ENCODE data around the gene RABGAP1L.

RABGAP1L gene

DNA sequence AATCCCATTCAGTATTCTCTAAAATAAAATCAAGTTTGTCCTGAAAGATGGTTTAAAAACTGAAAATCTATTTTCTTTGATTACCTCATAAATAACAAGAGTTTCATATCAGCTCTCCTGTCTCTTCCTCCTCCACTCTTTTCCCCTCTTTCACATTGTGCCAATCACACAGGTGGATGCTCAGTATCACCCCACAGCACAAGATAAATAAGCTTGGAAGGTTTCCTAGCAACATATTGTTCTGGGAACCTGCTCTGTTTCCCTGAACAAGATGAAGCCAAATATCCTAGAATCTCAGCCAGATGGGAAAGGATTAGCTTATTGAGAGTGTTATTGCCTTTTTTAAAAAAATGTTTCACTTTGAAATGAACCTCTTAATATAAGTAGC, 794.7 kb downstream of the RABGAP1L start:
- no peak for DNase-seq

DNA sequence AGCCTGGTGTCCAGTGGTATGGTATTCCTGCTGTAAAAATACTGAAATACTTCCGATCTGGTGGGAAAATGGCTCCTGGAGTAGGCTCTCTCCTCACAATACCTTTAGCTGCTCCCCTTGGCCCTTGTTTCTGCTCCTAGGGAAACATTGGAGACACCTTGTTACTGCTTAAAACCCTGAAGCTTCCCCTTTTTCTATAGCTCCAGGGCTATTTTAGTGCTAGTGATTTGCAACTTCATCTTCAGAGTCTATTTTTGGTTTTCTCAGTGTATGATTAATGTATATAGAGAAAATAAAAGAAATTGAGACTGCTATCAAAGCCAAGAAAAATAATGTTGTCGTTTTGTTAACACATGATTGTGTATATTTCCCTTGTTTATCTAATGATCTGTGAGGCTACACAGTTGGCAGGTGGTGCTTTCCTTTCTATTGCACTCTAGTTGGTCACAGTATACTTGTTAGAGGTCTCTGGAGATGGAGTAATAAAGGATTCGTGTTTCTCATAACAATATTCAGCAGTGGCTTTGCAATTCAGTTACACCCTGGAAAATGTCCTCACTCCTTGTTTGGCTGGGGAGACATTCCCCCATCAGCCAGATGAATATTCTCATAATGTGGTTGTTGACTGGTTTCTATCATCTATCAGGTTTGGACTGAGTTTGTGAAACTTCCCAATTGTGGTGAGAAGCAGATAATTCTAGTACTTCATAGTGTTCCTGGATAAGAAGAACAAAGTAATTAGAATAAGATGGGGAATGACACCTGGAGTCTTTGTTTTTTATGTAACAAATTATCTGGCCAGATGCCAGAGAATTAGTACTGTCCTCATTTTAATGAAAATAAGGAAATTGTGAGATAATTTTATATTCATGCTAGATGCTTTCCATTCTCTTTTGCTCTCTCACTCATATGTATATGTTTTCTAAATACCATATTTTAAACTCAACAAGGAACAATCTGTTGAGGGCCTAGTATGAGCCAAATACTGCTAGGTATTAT, 795.6 kb downstream of the RABGAP1L start:
- DNase-seq: peak; percentile 36

DNA sequence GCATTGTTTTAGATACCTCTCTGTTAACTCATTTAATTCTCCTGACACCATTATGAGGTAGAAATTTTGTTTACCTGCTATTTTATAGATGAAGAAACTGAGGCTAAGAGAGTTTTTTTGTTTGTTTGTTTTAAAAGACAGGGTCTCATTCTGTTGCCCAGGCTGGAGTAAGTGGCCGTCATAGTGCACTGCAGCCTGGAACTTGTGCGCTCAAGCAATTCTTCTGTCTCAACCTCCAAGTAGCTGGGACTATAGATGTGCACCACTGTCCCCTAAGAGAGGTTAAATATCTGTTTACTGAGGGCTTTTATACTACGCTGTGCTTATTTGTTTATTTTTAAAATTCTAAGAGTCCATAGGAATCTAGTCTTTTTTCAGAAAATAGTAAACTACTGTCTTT, 796.8 kb downstream of the RABGAP1L start:
- no peak for DNase-seq

DNA sequence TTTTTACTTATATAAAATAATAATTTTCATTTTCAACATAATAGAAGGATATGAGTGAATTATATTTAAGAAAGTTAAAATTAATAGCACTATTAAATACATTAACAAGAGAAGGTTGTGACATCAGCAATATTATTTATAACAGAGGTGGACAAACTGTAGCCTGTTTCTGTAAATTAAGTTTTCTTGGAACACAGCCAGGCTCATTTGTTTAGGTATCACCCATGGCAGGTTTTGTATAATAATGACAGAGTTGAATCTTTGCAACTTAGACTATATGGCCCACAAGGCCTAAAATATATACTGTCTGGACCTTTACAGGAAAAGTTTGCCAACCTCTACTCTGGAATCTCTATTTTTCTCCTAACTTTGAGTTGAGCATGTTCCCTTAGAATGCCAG, 797.7 kb downstream of the RABGAP1L start:
- no peak for DNase-seq

DNA sequence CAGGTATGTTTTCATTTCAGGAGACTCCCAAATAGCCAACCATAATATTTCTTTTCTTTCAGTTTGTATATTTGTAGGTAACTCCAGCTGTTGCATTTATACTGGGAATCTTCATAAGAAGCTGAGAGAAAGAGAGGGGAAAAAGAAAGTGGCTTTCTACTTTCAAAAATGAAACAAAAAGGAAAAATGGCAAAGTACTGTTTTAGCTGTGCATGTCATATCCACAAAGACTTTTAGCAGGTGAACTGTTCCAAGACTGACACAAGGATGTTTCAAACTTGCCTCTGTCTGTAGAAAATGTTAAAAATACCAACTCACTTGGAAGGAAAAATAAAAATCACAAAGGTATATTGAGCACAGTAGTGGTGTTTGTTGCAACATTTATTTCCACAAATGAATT, 798.5 kb downstream of the RABGAP1L start:
- DNase-seq: no peak

DNA sequence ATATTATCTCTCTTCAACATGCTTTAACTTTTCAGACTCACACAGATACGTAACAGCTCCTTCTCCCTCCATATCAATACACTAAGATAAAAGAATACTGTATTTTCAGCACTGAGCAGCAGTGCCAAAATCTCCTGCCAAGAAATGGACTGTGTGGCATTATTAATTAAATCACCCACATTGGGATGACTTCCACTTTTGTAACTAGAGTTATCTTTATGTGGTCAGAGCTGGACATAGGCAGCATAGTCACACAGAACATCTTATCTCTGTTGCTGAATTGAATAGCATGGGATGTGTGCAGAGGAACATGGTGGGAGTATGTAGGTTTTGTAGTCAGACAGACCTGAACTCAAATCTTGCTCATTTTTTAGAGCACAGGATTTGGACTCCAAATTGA, 799.1 kb downstream of the RABGAP1L start:
- no peak for DNase-seq

DNA sequence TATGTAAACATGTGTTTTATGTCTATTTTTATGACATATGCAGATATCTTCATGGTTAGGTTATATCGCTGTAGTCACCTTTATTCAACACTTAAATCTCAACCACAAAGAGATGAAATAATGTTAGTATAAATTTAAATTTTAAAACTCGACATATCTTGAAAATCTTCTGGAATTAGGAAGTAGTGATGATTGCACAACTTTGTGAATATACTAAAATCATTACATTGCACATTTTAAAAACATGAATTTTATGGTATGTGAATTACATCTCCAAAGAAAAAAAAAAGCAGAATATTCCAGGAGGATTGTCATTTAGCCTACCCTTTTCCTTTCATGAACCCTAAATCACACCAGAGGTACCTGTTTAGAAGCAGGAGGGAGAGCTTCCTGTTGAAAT, 801.0 kb downstream of the RABGAP1L start:
- DNase-seq: no peak

DNA sequence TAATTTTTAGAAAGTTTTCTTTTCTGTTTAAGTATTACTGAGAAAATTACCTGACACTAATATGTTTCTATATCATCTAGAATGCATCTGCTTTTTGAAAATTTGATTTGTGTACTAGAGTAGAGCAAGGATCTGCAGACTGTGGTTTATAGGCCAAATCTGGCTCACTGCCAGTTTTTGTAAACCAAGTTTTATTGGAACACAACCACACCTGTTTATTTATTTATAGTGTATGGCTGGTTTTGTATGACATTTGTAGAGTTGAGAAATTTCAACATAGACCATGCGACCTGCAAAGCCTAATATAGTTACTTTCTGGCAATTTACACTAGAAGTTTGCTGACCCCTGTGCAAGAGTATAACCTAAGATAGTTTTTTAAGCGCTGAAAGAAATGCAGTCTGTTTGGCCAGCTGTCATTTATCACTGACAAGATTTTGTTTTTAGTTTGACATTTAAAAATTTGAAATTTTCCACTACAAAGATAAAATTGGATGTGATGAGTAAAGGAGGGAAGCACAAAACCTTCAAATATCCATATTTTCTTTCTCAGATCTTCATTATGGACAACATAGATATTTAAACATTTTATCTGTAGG, 804.3 kb downstream of the RABGAP1L start:
- DNase-seq: no peak

DNA sequence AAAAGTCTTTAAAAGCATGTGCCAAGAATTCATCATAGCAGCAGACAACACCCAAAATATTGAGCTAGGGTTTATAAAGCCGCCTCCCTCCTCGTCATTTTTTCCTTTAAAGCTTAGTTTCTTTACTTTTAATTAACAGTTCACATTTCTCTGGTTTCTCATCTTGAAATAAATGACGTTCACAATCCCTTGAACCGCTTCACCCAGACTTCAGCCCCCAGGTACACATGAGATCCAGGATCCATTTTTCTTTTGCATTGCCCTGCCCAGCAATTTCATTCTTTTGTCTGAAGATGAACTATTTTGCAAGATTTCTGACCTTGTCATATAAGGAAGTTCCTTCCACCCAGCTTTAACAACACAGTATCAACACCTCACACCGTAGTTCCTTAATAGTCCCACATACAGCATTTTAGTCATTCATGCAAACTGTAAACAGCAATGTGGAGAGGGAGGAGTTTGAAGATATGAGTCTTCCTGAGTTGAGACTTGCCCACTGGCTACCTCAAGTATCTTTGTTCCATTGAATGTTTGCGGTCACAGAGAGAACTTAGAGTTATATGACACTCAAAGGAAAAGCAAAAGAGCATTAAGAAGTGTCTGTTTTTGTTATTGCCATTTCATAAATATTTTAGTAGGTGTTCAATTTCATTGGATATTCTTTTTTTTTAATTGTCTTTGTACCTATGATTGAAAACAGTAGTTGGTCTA, 805.1 kb downstream of the RABGAP1L start:
- no peak for DNase-seq

DNA sequence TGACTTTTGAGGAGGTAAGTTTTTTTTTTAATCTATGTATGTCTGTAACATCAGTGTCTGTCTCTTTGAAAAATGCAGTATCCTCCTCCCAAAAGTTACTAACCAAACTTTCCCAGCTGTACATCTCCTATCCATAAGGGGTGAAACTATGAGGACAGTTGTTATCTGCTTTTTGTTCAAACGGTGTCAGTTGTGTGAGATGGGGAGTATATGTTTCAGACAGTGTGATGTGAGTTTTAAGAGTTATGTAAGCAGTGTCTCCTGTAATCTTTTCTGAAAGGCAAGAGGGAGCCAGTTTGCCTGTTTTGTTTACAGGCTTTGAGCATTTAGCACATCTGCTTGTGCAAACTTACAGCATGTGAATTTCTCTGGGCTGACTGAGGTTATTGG, 805.6 kb downstream of the RABGAP1L start:
- no peak for DNase-seq

DNA sequence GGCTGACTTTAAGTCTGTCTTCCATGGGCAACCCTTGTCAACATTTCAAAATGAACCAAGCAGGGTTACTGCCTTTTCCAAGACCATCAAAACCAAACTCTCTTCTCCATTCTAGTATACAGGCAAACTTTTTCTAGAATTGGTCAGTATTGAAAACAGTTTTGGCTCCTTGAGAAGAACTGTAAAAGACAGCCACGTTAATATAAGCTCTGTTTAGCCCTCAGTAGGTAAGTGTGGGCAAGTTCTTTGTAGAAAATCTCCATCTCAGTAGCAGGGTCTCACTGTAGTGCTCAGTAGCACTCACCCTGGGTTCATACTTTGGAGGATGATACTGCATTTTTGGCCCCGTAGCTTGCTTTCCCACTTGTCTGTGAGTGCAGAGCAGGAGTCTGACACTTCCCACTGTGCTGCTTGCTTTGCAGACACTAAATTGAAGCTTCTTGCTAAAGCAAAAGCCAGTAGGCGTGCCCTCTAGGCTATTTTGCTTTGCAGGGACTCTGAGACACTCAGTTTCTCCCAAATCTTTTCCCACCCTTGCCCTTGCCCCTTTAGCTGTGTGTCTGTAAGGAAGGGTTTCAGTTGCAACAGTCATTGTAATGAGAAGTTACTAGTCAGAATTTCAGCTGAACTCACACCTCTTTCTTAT, 806.2 kb downstream of the RABGAP1L start:
- DNase-seq: peak; percentile 28

DNA sequence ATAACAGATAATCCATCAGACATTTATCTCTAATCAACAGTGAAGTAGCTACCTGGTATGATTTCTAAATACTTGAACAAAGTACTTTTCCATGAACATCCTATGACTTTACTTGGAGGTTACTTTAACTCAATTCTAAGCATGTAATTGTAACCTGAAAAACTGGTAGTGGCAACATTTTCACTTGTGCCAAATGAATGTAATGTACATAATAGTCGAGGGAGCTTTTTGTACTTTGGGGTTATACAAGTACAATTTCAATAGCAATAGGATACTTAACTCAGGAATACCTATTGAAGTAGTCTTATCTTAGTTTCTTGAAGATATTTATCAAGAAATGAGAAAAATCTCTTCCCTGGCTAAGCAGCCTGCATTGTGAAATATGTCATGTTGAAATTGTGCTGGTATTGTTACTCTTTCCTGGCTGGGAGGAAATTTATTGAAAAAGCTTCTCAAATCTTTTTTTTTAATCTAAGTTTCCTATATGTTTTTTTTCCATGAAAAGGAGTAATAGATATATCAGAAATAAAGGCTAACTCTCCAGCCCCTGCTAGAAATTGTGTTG, 806.8 kb downstream of the RABGAP1L start:
- DNase-seq: no peak

DNA sequence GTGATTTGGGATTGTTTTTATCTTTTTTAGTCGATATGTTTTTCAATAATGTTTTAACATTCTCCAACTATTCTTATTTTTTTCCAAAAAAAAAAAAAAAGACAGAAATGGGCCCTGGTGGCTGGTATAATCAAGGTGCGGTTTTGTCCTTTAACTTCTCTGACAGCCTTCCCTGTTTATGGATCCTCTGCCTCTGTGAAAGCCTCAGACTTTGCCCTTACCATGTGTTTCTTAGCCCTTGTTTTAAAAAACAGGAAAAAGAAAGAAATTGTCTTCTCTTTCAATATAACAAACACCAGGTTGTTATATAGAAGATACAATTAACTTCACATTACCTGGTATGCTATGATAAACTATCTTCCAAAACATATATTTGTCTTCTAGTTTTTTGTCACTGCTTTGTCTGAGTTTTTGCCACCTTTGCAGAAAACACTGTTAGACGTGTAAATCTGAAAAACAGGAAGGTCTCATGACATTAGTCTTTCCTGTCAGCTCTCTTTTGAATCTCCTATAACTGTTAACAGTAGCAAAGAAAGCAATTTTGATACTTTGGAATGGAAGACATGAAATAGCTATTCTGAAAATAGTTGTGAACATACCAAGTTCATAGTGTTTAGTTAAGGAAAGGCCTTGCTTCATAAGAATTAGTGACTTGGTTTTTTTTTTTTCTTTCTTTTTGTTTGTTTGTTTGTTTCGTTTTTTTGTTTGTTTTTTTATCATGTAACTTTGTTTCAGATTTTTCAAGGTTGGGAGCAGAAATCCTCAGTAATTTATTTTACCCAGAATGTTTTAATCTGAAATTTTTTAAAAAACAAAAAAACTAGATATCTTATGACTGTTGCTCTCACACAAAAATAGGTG, 808.8 kb downstream of the RABGAP1L start:
- DNase-seq: no peak

DNA sequence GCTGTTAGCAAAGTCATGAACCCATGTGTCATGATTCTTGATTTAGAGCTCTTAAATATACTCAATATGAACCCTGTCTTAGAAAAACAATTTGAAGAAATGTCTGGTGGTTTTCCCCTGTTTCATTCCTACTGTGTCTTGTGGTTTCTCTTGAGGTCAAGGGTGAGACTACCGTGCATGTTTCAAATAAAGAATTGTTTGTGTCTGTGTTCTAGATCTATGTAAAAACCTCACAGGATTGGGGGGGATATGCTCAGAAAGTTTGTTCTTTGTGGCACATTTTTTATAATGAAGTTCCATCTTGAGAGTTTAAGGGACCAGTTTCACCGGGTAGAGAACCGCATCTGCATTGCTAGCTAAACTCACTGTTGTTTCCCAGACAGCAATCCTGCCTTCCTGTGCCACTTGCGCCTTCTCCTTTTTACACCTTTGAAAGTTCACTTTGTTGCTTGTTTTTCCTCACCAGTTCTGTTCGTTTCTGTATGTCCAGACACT, 809.5 kb downstream of the RABGAP1L start:
- no peak for DNase-seq

DNA sequence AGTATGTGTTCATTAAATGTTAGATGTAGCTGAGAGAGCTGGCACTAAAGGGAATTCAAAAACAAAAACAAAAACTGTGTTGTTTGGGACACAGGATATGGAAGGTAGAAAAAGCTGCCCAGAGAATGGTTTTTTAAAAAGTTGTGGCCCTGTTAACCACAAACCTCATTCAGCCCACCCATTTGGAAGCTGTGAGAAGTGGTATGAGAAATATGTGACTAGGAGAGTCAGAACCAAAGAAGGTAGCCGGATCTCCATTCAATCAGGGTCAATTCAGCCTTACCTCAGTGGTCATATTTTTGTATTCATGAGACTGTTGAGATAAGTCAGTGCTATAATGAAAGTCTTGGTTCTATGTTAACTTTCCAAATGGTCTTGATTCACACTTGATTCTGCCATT, 810.7 kb downstream of the RABGAP1L start:
- no peak for DNase-seq

DNA sequence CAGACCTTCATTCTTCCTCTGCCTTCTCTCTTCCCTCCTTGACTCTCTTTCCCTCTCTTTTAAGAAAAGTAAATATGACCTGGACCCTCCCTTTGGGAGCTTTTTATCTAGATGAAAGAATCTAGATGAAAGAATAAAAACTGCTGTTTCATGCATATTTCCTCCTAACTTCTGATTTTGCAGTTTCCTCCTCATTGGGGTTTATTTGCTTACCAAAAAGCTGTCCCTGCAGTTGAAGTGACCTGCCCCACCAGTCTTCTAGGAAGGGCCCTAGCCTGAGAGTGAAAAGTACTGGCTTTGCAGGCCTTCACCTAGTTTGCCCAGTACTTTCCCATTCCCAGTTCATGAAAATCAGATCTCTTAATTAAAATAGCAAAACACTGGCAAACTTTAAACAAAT, 812.1 kb downstream of the RABGAP1L start:
- no peak for DNase-seq

DNA sequence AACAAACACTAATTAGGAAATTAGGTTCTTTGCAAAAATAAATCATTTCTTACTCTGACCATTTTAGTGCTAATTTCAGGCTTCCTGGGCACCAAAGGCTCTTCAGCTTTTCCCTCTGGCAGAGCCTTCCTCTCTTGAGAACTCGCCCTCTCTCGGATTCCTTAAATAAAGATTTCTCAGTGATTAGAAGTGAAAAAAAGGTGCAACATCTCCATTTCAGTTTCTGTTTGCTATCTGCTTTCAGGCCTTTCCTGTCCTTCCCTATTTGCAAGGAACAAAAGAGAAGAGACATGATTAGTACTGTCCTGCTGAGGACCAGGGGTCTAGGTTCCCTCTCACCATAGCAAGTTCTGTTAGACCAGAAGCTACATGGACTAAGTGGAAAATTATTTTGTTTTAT, 812.6 kb downstream of the RABGAP1L start:
- DNase-seq: no peak

DNA sequence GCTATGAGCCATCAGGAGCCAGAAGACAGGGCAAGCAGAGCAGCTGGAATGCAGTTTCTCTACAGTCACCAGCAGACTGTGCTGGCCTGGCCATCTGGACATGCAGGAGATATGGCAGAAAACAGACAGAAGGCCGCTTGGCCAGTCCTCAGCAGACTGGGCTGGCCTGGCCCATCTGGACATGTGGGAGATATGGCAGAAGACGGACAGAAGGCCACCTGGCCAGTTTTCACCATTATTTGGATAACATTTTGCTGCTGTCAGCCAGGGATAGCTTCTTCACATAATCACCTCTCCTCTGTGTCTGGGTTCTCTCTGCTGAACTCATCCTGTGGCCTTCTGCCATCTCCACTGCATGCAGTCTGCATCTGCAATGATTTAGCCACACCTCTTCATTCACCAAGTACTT, 815.4 kb downstream of the RABGAP1L start:
- no peak for DNase-seq

DNA sequence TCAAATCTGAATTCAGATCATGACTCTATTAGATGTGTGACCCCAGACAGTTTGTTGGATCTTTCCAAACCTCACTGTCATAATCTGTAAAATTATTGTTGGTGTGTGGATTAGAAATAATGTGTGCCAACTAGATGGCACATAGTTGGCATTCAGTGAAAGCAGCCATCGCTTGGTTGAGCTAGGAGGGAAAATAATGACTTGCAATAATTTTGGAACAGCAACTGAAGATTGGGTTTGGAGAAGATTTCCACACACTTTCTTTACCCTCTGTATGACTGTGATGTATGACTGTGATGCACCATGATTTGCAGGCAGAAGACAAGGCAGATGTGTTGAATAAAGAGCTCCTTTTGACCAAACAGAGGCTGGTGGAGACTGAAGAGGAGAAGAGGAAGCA, 816.4 kb downstream of the RABGAP1L start:
- DNase-seq: no peak

DNA sequence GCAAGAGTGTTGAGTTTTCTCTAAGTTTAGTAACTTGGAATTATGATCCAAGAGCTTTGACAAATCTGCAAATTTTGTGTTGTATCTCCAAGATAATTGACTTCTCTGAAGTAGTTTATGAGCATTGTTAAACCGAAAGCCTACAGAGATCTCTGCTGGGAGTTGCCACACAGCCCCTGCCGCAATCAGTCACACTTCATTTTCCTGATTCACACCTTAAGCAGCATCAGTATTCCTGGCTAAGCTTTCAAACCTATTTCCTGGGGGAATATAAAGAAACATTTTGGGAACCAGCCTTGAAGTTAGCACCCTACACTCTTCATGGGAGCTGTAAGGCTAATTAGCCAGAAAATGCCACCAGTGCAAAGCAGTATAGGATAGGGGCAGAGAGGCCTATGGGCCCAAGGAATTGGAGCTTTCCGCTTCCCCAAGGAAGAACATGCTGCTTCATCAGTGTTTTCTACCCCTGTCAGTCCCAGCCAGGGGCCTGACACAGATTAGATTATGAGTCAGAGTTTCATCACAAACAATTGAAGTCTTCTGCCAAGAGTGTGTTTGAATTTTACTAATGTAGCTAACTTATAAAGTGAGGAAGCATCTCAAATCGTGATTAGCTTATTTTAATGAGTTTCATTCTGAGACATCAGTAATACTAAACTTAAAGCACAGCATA, 817.3 kb downstream of the RABGAP1L start:
- DNase-seq: no peak
